ENCODE data around the gene SLC26A6. TPM values are rescaled to one million over a fixed set of nuclear protein-coding genes. Genes with fewer than 3 reads are reported as not detected.

The SLC26A6 gene, protein sequence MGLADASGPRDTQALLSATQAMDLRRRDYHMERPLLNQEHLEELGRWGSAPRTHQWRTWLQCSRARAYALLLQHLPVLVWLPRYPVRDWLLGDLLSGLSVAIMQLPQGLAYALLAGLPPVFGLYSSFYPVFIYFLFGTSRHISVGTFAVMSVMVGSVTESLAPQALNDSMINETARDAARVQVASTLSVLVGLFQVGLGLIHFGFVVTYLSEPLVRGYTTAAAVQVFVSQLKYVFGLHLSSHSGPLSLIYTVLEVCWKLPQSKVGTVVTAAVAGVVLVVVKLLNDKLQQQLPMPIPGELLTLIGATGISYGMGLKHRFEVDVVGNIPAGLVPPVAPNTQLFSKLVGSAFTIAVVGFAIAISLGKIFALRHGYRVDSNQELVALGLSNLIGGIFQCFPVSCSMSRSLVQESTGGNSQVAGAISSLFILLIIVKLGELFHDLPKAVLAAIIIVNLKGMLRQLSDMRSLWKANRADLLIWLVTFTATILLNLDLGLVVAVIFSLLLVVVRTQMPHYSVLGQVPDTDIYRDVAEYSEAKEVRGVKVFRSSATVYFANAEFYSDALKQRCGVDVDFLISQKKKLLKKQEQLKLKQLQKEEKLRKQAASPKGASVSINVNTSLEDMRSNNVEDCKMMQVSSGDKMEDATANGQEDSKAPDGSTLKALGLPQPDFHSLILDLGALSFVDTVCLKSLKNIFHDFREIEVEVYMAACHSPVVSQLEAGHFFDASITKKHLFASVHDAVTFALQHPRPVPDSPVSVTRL
- 23.6 and 25.7 TPM in 2 replicates for polyA plus RNA-seq
- 9.4 and 9.7 TPM in 2 replicates for polyA minus RNA-seq

DNA sequence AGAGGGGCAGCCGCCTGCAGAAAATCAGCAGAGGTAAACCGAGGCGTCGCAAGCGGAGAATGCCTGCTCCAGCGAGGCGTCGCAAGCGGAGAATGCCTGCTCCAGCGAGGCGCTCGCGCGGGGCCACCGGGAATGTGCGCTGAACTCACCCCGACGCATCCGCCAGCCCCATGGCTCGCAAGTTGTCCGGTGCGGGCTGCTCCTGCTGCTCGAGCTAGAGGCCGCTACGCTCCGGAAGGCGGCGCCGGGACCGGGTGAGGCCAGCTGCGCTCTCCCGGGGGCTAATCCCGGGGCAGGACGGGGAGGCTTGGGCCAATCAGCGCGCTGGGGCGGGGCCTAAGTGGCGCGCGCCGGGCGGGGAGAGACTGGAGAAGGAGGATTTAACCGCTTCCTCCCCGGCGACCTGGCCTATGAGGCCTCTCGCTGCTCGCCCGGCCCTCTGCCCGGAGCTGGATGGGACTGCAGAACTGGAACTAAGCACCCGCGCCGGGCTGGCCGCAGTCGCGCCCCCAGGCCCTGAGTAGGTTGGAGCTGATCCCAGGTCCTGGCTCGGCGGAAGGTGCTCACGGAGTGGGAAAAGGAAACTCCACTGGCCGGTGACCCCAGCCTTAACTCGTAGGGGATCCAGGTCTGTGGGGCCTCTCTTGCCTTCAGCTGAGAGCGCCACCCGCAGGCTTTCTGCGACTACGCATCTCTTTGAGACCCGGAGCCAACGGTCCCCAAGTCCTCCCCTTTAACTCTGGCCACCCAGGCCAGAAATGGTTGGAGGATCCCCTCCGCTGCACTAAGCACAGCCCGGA is at the start of gene SLC26A6:
Gene SLC26A6, minus strand, starts transcription at position 240 of the 800 bp plus-strand sequence. Its CDS starts 68 bp downstream, at position 172.
- peak within 1 kb of the TSS; percentile 52 for H3K27ac ChIP-seq (ENCODE audit: low read length)
- no peak within 1 kb of the TSS for H2AFZ ChIP-seq (ENCODE audit: low read depth, low read length)
- H3K9me3 ChIP-seq (ENCODE audit: low read length) = no peaks in the 10 kb centered on the region
- peaks cover 39% of the 10 kb centered on the region for H4K20me1 ChIP-seq (ENCODE audit: insufficient read depth)
- no peaks in the 10 kb centered on the region for H3F3A ChIP-seq (ENCODE audit: insufficient read depth, low read length, poor library complexity, severe bottlenecking)
- no peaks in the 10 kb centered on the region for H3K36me3 ChIP-seq (ENCODE audit: insufficient read depth, low read length)
- no peaks in the 10 kb centered on the region for H3K79me2 ChIP-seq (replicated peaks; ENCODE audit: insufficient read depth, low read length)
- H3K9me2 ChIP-seq (ENCODE audit: insufficient read depth, low read length) = no peaks in the 10 kb centered on the region
- peak within 1 kb of the TSS; percentile 64 for H3K9ac ChIP-seq (ENCODE audit: low read length)
- peak within 1 kb of the TSS; percentile 42 for H3K4me2 ChIP-seq (ENCODE audit: low read length)
- peak within 1 kb of the TSS; percentile 80 for H3K4me3 ChIP-seq (ENCODE audit: low read length)
- no peaks in the 10 kb centered on the region for H3K27me3 ChIP-seq (ENCODE audit: insufficient read depth, low read depth, low read length)
- TF ChIP-seq POLR2AphosphoS5 (IDR thresholded peaks at IDR 0.05) = peak; percentile 68
- peak; percentile 22 for TF ChIP-seq REST (IDR thresholded peaks at IDR 0.05; ENCODE audit: borderline replicate concordance)
- TF ChIP-seq MXI1 (conservative IDR thresholded peaks at IDR 0.05; ENCODE audit: poor library complexity, severe bottlenecking) = peak; percentile 87
- TF ChIP-seq EP300 (conservative IDR thresholded peaks at IDR 0.05; ENCODE audit: poor library complexity, severe bottlenecking) = peak; percentile 39
- peak; percentile 60 for TF ChIP-seq CTCF (IDR thresholded peaks at IDR 0.05; ENCODE audit: poor library complexity, severe bottlenecking)
- no peak for TF ChIP-seq EZH2 (IDR thresholded peaks at IDR 0.05; ENCODE audit: borderline replicate concordance, insufficient read depth, low read length, poor library complexity, severe bottlenecking)
- TF ChIP-seq TAF1 (IDR thresholded peaks at IDR 0.05; ENCODE audit: low read depth) = no peak
- peak; percentile 41 for TF ChIP-seq RAD21 (conservative IDR thresholded peaks at IDR 0.05)
- peak; percentile 59 for TF ChIP-seq SMC3 (conservative IDR thresholded peaks at IDR 0.05; ENCODE audit: poor library complexity)
